Gastroesophageal sphincter (tissue), 3 donors: ENCODE measurements around the gene LYG1.

Experiments used
- POLR2AphosphoS5 ChIP-seq: sonication (generic); formaldehyde crosslinking; IDR thresholded peaks from one replicate; pipeline ENCODE4 v1.6.1; 2017; ENCODE audit warnings: antibody characterized with exemption
- TF ChIP-seq, protein P1 (sequence below), 4 experiments: fragments of 200-600 bp in 2 of 4; fragments of 450-650 bp in 2 of 4; sonication (generic) in 1 of 4; IDR thresholded peaks; one replicate each; pipeline ENCODE4 v1.5.1; 2017 to 2019; ENCODE audit warnings: antibody characterized with exemption in 4 of 4, mild to moderate bottlenecking in 2 of 4, moderate library complexity in 2 of 4

DNA sequence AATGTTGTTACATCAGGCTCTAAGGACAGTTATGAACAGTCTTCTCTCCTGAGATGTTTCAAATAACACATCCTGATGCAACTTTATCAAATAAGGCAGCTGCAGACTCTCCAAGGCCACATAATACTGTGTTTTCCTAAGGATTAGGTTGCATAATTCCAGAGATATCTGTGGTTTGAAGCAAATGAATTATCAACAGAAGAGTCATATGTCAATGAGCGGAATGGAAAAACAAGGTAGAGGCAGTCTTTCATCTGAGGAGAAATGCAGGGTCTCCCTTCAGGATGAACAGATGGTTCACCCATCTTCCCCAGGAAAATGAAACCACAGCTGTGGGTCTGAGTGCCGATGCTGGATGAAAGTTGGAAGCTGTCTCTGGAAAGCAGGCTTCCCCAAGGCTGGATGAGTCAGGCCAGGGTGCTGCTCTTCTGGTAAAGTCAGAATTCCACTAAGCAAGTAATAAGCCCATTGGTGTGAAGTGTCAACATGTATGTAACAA, 22.2 kb downstream of the LYG1 start:
- TF ChIP-seq, protein P1, sequence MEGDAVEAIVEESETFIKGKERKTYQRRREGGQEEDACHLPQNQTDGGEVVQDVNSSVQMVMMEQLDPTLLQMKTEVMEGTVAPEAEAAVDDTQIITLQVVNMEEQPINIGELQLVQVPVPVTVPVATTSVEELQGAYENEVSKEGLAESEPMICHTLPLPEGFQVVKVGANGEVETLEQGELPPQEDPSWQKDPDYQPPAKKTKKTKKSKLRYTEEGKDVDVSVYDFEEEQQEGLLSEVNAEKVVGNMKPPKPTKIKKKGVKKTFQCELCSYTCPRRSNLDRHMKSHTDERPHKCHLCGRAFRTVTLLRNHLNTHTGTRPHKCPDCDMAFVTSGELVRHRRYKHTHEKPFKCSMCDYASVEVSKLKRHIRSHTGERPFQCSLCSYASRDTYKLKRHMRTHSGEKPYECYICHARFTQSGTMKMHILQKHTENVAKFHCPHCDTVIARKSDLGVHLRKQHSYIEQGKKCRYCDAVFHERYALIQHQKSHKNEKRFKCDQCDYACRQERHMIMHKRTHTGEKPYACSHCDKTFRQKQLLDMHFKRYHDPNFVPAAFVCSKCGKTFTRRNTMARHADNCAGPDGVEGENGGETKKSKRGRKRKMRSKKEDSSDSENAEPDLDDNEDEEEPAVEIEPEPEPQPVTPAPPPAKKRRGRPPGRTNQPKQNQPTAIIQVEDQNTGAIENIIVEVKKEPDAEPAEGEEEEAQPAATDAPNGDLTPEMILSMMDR (IDR thresholded peaks at IDR 0.05) = no peak
- TF ChIP-seq POLR2AphosphoS5 = no peak
